Measurements from ENCODE around the gene IGFLR1. TPM values are rescaled to one million over a fixed set of nuclear protein-coding genes. Genes with fewer than 3 reads are reported as not detected.

Gene IGFLR1
- total RNA-seq, 1 donor from 2014 or later: 4.9 TPM

DNA sequence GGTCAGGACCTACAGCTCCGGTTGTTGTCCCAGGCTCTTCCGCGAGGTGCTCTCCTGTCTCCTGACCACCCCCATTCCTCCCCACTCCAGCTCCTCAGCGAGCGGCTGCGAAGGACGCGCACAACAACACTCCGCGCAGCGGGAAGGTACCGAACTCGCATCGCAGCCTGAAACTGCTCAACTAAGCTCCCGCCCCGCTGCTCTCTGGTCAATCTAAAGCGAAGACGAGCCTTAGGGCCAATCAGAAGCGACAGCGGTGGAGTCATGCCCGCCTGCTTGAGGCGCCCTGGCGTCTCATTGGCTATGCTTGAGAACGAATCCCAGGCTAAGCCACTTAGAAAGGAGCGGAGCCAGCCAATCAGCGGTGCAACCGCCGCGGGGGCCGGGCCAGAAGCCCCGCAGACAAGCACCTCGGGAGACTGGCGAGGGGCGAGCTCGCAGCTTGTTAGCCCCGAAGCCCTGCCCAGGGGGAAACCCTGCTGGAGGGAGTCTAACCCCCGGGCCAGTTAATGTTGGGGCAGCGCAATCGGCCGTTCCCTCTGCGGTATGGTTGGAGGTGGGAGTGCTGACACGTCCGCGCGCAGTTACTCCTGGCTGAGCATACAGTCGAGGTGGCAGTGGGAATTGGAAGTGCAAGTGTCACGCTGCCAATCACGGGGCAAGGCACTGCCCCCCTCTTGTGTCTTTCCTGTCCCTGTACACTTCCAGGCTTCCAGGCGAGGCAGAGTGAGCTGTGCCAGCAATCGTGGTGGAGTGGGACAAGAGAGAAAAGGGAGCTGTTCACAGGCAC, 39.8 kb downstream of the IGFLR1 start:
- peak overlapping the region; percentile 72 for H3K4me3 ChIP-seq
- intact Hi-C loops (cut with micrococcal nuclease): no loop called here
- peak overlapping the region; percentile 78 for H3K27ac ChIP-seq (replicated peaks)
- H3K4me1 ChIP-seq: peaks cover 16% of the 10 kb centered on the region
- no peaks in the 10 kb centered on the region for H3K9me3 ChIP-seq (replicated peaks)
- no peaks in the 10 kb centered on the region for H3K36me3 ChIP-seq
- DNase-seq: peak; percentile 95
- peaks cover 25% of the 10 kb centered on the region for H3K27me3 ChIP-seq (ENCODE audit: low read depth)
- TF ChIP-seq, protein P1, sequence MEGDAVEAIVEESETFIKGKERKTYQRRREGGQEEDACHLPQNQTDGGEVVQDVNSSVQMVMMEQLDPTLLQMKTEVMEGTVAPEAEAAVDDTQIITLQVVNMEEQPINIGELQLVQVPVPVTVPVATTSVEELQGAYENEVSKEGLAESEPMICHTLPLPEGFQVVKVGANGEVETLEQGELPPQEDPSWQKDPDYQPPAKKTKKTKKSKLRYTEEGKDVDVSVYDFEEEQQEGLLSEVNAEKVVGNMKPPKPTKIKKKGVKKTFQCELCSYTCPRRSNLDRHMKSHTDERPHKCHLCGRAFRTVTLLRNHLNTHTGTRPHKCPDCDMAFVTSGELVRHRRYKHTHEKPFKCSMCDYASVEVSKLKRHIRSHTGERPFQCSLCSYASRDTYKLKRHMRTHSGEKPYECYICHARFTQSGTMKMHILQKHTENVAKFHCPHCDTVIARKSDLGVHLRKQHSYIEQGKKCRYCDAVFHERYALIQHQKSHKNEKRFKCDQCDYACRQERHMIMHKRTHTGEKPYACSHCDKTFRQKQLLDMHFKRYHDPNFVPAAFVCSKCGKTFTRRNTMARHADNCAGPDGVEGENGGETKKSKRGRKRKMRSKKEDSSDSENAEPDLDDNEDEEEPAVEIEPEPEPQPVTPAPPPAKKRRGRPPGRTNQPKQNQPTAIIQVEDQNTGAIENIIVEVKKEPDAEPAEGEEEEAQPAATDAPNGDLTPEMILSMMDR (IDR thresholded peaks at IDR 0.05; ENCODE audit: borderline replicate concordance): no peak

DNA sequence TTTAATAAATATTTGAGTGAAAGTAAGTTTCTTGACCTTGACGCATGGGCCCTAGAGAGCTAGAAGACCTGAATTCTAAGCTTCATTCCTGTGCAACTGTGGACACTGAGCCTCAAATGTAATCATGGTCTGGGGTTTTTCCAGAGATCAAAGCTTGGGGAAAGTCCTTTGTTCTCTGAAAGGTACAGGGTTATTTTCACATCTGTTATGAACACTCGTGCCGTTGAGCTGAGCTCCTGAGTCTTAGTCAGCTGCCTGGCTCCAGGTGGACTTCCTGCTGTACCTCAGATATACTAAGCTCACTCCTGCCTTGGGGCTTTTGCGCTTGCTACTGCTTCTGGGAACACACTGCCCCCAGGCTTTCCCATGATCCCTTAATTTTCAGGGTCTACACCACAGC, 45.4 kb downstream of the IGFLR1 start:
- no peaks in the 10 kb centered on the region for H3K9me3 ChIP-seq (replicated peaks)
- no peak overlapping the region for H3K4me3 ChIP-seq
- intact Hi-C loops (cut with micrococcal nuclease): loop anchor here (2.0 kb wide), 1 partner anchor 20 kb away; no protein-coding TSS in a partner anchor
- H3K4me1 ChIP-seq: peaks cover 2% of the 10 kb centered on the region
- TF ChIP-seq, protein P1 (IDR thresholded peaks at IDR 0.05; ENCODE audit: borderline replicate concordance): no peak
- H3K27ac ChIP-seq (replicated peaks): no peak overlapping the region
- no peak for DNase-seq
- H3K36me3 ChIP-seq: no peaks in the 10 kb centered on the region
- H3K27me3 ChIP-seq (ENCODE audit: low read depth): no peaks in the 10 kb centered on the region

DNA sequence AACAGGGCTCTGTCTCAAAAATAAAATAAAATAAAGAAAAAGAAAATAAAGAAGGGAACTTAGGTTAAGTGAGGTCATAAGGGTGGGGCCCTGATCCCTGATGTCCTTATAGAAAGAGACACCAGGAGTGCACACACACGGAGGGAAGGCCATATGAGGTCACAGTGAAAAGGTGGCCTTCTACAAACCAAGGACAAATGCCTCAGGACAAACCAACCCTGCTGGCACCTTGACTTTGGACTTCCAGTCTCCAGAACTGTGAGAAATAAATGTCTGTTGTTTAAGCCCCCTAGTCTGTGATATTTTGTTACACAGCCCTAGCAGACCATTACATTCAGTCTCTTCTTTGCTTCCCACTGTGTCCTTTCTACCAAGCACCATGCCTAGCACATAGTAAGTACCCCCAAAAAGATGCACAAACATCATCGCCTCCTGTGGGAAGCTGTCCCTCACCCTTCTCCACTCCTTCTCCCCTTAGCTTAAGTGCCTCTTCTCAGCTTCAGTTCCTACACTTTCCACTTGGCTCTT, 46.3 kb downstream of the IGFLR1 start:
- H3K9me3 ChIP-seq (replicated peaks): no peaks in the 10 kb centered on the region
- intact Hi-C loops (cut with micrococcal nuclease): loop anchor here (2.0 kb wide), 1 partner anchor 21 kb away; no protein-coding TSS in a partner anchor
- H3K4me1 ChIP-seq: no peaks in the 10 kb centered on the region
- no peaks in the 10 kb centered on the region for H3K36me3 ChIP-seq
- H3K4me3 ChIP-seq: no peak overlapping the region
- H3K27ac ChIP-seq (replicated peaks): no peak overlapping the region
- TF ChIP-seq, protein P1 (IDR thresholded peaks at IDR 0.05; ENCODE audit: borderline replicate concordance): no peak
- no peaks in the 10 kb centered on the region for H3K27me3 ChIP-seq (ENCODE audit: low read depth)
- no peak for DNase-seq

DNA sequence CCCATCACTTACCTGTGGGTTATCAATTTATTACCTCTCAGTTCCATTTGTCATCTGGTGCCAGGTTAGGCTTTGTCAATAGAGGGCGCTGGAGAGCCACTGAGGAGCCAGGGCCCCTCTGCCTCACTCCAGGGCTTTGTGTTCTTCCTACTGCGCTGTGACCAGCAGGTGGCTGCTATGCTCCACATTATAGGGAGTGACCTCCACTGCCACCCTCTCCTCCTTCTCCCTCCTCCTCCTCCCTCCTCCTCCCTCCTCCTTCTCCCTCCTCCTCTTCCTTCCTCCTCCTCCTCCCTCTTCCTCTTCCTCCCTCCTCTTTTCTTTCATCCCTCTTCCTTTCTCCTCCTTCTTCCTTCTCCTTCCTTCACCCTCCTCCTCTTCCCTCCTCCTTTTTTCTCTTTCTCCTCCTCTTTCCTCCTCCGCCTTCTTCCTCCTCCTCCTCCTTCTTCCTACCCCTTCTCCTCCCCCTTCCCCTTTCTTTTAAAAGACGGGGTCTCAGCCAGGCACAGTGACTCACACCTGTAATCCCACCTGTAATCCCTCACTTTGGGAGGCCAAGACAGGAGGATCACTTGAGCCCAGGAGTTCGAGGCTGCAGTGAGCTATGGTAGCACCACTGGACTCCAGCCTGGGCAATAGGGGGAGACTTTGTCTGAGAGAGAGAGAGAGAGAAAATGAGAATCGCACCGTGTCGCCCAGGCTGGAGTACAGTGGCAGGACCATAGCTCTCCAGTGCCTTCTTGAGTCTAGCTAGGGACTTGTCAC, 48.2 kb downstream of the IGFLR1 start:
- no peak overlapping the region for H3K4me3 ChIP-seq
- peak; percentile 82 for DNase-seq
- peaks cover 8% of the 10 kb centered on the region for H3K27me3 ChIP-seq (ENCODE audit: low read depth)
- no peaks in the 10 kb centered on the region for H3K9me3 ChIP-seq (replicated peaks)
- no peaks in the 10 kb centered on the region for H3K4me1 ChIP-seq
- intact Hi-C loops (cut with micrococcal nuclease): no loop called here
- TF ChIP-seq, protein P1 (IDR thresholded peaks at IDR 0.05; ENCODE audit: borderline replicate concordance): peak; percentile 98
- H3K27ac ChIP-seq (replicated peaks): peak overlapping the region; percentile 12
- no peaks in the 10 kb centered on the region for H3K36me3 ChIP-seq

- TF ChIP-seq, protein P1 (IDR thresholded peaks at IDR 0.05; ENCODE audit: borderline replicate concordance): no peak
- Histone ChIP-seq H3K36me3 (no peaks in the 10 kb centered on the region), H3K4me3 (no peak overlapping the region), H3K9me3 (replicated peaks) (no peaks in the 10 kb centered on the region), H3K4me1 (no peaks in the 10 kb centered on the region), H3K27me3 (ENCODE audit: low read depth) (peaks cover 9% of the 10 kb centered on the region), H3K27ac (replicated peaks) (no peak overlapping the region)
- intact Hi-C loops (cut with micrococcal nuclease): no loop called here
- DNase-seq: no peak
These were observed 48.8 kb downstream of the IGFLR1 start for GRCh38 chr19:35693422-35693821.

Measured in left ventricle myocardium inferior (tissue), 1 donor.